Upper lobe of left lung (tissue), 6 donors: ENCODE data around the gene CEACAM19. TPM values are rescaled to one million over a fixed set of nuclear protein-coding genes. Genes with fewer than 3 reads are reported as not detected.
"Not testable (repeated sequence)": the region's sequence is repeated elsewhere in the genome, so short reads cannot be mapped to it uniquely, and the experiment has no call there.

Source experiments
- ATAC-seq, 2 donors: fragments of 200-7000 bp; cut with Tn5 transposase; one replicate each; pipeline ENCODE4 v1.9.1; 2022; ENCODE audit warnings: mild to moderate bottlenecking in 2 of 2, moderate library complexity in 2 of 2; ENCODE audit not compliant: low FRiP score in 2 of 2
- DNase-seq, 2 donors: peaks; one replicate each; pipeline ENCODE4 v3.0.0-alpha.2; 2019 to 2020
- H3K27ac ChIP-seq, 4 donors: fragments of 200-600 bp; sonication (generic); one replicate each; pipeline ENCODE4 v1.5.1; 2016 to 2019
- H3K27me3 ChIP-seq, 4 donors: fragments of 200-600 bp; sonication (generic); one replicate each; pipeline ENCODE4 v1.5.1; 2017 to 2019
- H3K36me3 ChIP-seq, 4 donors: fragments of 200-600 bp; sonication (generic); one replicate each; pipeline ENCODE4 v1.5.1; 2016 to 2019
- H3K4me1 ChIP-seq, 4 donors: fragments of 200-600 bp; sonication (generic); one replicate each; pipeline ENCODE4 v1.5.1; 2018 to 2019
- H3K4me3 ChIP-seq, 4 donors: fragments of 200-600 bp; sonication (generic); one replicate each; pipeline ENCODE4 v1.5.1; 2017 to 2019; ENCODE audit warnings: mild to moderate bottlenecking in 2 of 4, moderate library complexity in 1 of 4
- H3K9me3 ChIP-seq, 4 donors: fragments of 200-600 bp; sonication (generic); one replicate each; pipeline ENCODE4 v1.5.1; 2018 to 2019
- EP300 ChIP-seq, 4 donors: sonication (generic); formaldehyde crosslinking; IDR thresholded peaks; one replicate each; pipeline ENCODE4 v1.5.1; 2017; ENCODE audit warnings: antibody characterized with exemption in 4 of 4, control low read depth in 2 of 4
- POLR2A ChIP-seq, 4 donors: fragments of 450-650 bp; IDR thresholded peaks; one replicate each; pipeline ENCODE4 v1.5.1; 2016 to 2017; ENCODE audit warnings: antibody characterized with exemption in 4 of 4, mild to moderate bottlenecking in 2 of 4
- POLR2AphosphoS5 ChIP-seq, 2 donors: sonication (generic); formaldehyde crosslinking; IDR thresholded peaks; one replicate each; pipeline ENCODE4 v1.5.1; 2017; ENCODE audit warnings: antibody characterized with exemption in 2 of 2
- WGBS, 2 donors: methylation state at CpG; one replicate each; pipeline ENCODE4 v1.1.5; 2017 to 2018; 5-methylcytosine and 5-hydroxymethylcytosine counted together
- total RNA-seq, 6 donors: library from RNA; depleted of rRNA in 4 of 6; stranded (reverse); fragments of >200 nt in 4 of 6; gene quantifications; one replicate each; pipeline versions ENCODE4 v1.1.0 to v1.2.1, GENCODE V29; 2016 to 2021
- TF ChIP-seq, protein P1 (sequence below), 6 experiments: fragments of 450-650 bp in 4 of 6; fragments of 200-600 bp in 2 of 6; sonication (generic) in 2 of 6; IDR thresholded peaks; one replicate each; pipeline ENCODE4 v1.5.1; 2016 to 2019; ENCODE audit warnings: antibody characterized with exemption in 6 of 6
- donor health status: DM: no; HTN: no; CAD: no; lungs with moderate emphysema.
- donor health status: DM: no; HTN: yes; CAD: no; lungs with severe emphysema.

CEACAM19 gene
- total RNA-seq, 6 donors from 2014 or later, result 2.8 to 13.6 (median 7.2) TPM

- ATAC-seq, result no peak
- TF ChIP-seq EP300 (IDR thresholded peaks at IDR 0.05) (no peak), POLR2AphosphoS5 (IDR thresholded peaks at IDR 0.05) (no peak), POLR2A (IDR thresholded peaks at IDR 0.05) (no peak)
- TF ChIP-seq, protein P1, sequence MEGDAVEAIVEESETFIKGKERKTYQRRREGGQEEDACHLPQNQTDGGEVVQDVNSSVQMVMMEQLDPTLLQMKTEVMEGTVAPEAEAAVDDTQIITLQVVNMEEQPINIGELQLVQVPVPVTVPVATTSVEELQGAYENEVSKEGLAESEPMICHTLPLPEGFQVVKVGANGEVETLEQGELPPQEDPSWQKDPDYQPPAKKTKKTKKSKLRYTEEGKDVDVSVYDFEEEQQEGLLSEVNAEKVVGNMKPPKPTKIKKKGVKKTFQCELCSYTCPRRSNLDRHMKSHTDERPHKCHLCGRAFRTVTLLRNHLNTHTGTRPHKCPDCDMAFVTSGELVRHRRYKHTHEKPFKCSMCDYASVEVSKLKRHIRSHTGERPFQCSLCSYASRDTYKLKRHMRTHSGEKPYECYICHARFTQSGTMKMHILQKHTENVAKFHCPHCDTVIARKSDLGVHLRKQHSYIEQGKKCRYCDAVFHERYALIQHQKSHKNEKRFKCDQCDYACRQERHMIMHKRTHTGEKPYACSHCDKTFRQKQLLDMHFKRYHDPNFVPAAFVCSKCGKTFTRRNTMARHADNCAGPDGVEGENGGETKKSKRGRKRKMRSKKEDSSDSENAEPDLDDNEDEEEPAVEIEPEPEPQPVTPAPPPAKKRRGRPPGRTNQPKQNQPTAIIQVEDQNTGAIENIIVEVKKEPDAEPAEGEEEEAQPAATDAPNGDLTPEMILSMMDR (IDR thresholded peaks at IDR 0.05), result no peak
- Histone ChIP-seq H3K27ac (peak overlapping the region in 3 of 4 donors; percentile 90 to 91 (median 90)), H3K4me1 (peaks cover 34 to 54% (median 51%) of the 10 kb centered on the region in 4 donors), H3K27me3 (no peaks in the 10 kb centered on the region), H3K36me3 (no peaks in the 10 kb centered on the region), H3K9me3 (peaks cover 0 to 5% (median 2%) of the 10 kb centered on the region in 4 donors), H3K4me3 (no peak overlapping the region)
- no peak for DNase-seq
- 75 to 76% methylated on average over 8 of the region's 8 CpGs for WGBS, 2 donors
These were observed 48.0 kb downstream of the CEACAM19 start for GRCh38 chr19:44719262-44719701.

DNA sequence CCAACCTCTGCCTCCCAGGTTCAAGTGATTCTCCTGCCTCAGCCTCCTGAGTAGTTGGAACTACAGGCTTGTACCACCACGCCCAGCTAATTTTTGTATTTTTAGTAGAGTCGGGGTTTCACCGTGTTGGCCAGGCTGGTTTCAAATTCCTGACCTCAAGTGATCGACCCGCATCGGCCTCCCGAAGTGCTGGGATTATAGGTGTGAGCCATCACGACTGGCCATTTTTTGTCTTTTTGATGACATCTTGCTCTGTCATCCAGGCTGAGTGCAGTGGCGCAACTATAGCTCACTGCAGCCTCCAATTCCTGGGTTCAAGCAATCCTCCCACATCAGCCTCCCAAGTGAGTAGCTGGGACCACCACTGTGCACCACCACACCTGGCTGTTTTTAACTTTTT lies 49.1 kb downstream of the CEACAM19 start:
- WGBS, 2 donors, result 84 to 89% methylated on average over 9 of the region's 9 CpGs
- Histone ChIP-seq H3K4me1 (peaks cover 45 to 65% (median 62%) of the 10 kb centered on the region in 4 donors), H3K27ac (peak overlapping the region in 1 of 4 donors; percentile 7)
- not testable (repeated sequence) for DNase-seq, ATAC-seq, H3K27me3 ChIP-seq, H3K4me3 ChIP-seq, H3K36me3 ChIP-seq, H3K9me3 ChIP-seq

DNA sequence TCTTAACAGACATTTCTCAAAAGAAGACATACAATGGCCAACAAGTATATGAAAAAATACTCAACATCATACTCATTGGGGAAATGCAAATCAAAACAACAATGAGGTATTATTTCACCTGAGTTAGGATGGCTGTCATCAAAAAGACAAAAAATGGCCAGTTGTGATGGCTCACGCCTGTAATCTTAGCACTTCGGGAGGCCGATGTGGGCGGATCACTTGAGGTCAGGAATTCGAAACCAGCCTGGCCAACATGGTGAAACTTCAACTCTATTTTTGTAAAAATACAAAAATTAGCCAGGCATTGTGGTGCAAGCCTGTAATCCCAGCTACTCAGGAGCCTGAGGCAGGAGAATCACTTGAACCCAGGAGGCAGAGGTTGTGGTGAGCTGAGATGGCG lies 49.7 kb downstream of the CEACAM19 start:
- Histone ChIP-seq H3K4me1 (peaks cover 51 to 70% (median 68%) of the 10 kb centered on the region in 4 donors), H3K27me3 (no peaks in the 10 kb centered on the region), H3K36me3 (no peaks in the 10 kb centered on the region), H3K4me3 (no peak overlapping the region), H3K9me3 (no peaks in the 10 kb centered on the region), H3K27ac (peak overlapping the region in 3 of 4 donors; percentile 7 to 76 (median 40))
- WGBS, 2 donors, result 61 to 73% methylated on average over 6 of the region's 6 CpGs
- TF ChIP-seq, protein P1 (IDR thresholded peaks at IDR 0.05), result no peak
- no peak for TF ChIP-seq POLR2AphosphoS5 (IDR thresholded peaks at IDR 0.05)
- TF ChIP-seq POLR2A (IDR thresholded peaks at IDR 0.05), result no peak
- TF ChIP-seq EP300 (IDR thresholded peaks at IDR 0.05), result no peak
- no peak for DNase-seq
- ATAC-seq, result no peak

DNA sequence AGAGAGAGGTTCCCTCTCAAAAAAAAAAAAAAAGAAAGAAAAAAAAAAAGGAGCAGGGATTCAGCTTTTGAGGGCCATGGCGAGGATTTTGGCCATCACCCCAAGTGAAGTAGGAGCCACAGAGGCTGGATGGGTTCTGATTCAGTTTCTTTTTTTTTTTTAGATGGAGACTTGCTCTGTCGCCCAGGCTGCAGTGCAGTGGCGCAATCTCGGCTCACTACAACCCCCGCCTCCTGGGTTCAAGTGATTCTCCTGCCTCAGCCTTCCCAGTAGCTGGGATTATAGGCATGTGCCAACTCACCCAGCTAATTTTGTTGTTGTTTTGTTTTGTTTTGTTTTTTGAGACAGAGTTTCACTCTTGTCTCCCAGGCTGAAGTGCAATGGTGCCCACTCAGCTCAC lies 50.1 kb downstream of the CEACAM19 start:
- not testable (repeated sequence) for DNase-seq, H3K9me3 ChIP-seq, H3K4me3 ChIP-seq, ATAC-seq, H3K27me3 ChIP-seq, H3K36me3 ChIP-seq
- H3K27ac ChIP-seq, result peak overlapping the region; percentile 23 to 77 (median 58)
- H3K4me1 ChIP-seq, result peaks cover 55 to 73% (median 69%) of the 10 kb centered on the region in 4 donors
- 33 to 49% methylated on average over 5 of the region's 5 CpGs for WGBS, 2 donors

- peak overlapping the region; percentile 23 to 77 (median 58) for H3K27ac ChIP-seq
- peaks cover 56 to 73% (median 68%) of the 10 kb centered on the region in 4 donors for H3K4me1 ChIP-seq
- 44 to 45% methylated on average over 14 to 21 of the region's 21 CpGs for WGBS, 2 donors
- H3K36me3 ChIP-seq, result no peaks in the 10 kb centered on the region
- ATAC-seq (no peak), DNase-seq (peak; percentile 46 to 62)
- H3K4me3 ChIP-seq, result no peak overlapping the region
- peak in 1 of 4 donors; percentile 12 for TF ChIP-seq EP300 (IDR thresholded peaks at IDR 0.05)
- TF ChIP-seq, protein P1 (IDR thresholded peaks at IDR 0.05), result no peak
- TF ChIP-seq POLR2A (IDR thresholded peaks at IDR 0.05), result no peak
- no peak for TF ChIP-seq POLR2AphosphoS5 (IDR thresholded peaks at IDR 0.05)
- no peaks in the 10 kb centered on the region for H3K9me3 ChIP-seq
- no peaks in the 10 kb centered on the region for H3K27me3 ChIP-seq
These were observed 51.1 kb downstream of the CEACAM19 start for GRCh38 chr19:44722131-44723121.
